Brain microvascular endothelial cell (primary cell): ENCODE data around the gene MACROD2.
A peak's percentile ranks its signal among the peaks of the same experiment; 100 is the strongest.

ENCODE experiments used
- DNase-seq: peaks from one replicate; pipeline ENCODE4 v3.0.0-alpha.2; 2020
- H3K27ac ChIP-seq: fragments of 250-450 bp; sonication (Bioruptor Pico); 2 replicates; pipeline ENCODE4 v1.5.1; 2020; ENCODE audit warnings: mild to moderate bottlenecking, moderate library complexity
- H3K27me3 ChIP-seq: fragments of 250-450 bp; sonication (Bioruptor Pico); replicated peaks from 2 replicates; pipeline ENCODE4 v1.5.1; 2020; ENCODE audit warnings: mild to moderate bottlenecking
- H3K36me3 ChIP-seq: fragments of 250-450 bp; sonication (Bioruptor Pico); replicated peaks from 2 replicates; pipeline ENCODE4 v1.5.1; 2020; ENCODE audit warnings: mild to moderate bottlenecking
- H3K4me3 ChIP-seq: 2 replicates; pipeline ENCODE4 v1.5.1; 2011; ENCODE audit warnings: low read depth, mild to moderate bottlenecking, control low read depth, low read length, moderate library complexity
- CTCF ChIP-seq: IDR thresholded peaks from 2 replicates; pipeline ENCODE4 v1.5.1; 2011; ENCODE audit warnings: low read depth, mild to moderate bottlenecking, moderate library complexity, low read length, control low read depth, inconsistent platforms; ENCODE audit errors: missing control alignments
- in situ Hi-C: cut with HindIII; loops from 2 replicates; pipeline ENCODE4 v1.10.0; 2017; ENCODE audit warnings: low sequenced_read_pairs, low pct_ligation_motif_present

The MACROD2 gene

GRCh38 chr20:14127514-14128223 lies 132.4 kb downstream of the MACROD2 start:
- Histone ChIP-seq H3K27me3 (no peaks in the 10 kb centered on the region), H3K27ac (no peak overlapping the region), H3K4me3 (no peak overlapping the region), H3K36me3 (no peaks in the 10 kb centered on the region)
- TF ChIP-seq CTCF, result no peak
- in situ Hi-C loops, result no loop called here
- DNase-seq, result no peak

- in situ Hi-C loops, result no loop called here
- DNase-seq, result no peak
- Histone ChIP-seq H3K4me3 (no peak overlapping the region), H3K27me3 (no peaks in the 10 kb centered on the region), H3K27ac (no peak overlapping the region), H3K36me3 (no peaks in the 10 kb centered on the region)
- no peak for TF ChIP-seq CTCF
Measured at GRCh38 chr20:14134004-14134403, 138.7 kb downstream of the MACROD2 start.

- peak; percentile 71 for TF ChIP-seq CTCF
- Histone ChIP-seq H3K27ac (no peak overlapping the region), H3K36me3 (no peaks in the 10 kb centered on the region), H3K27me3 (no peaks in the 10 kb centered on the region), H3K4me3 (no peak overlapping the region)
- peak; percentile 70 for DNase-seq
- in situ Hi-C loops, result no loop called here
Measured at GRCh38 chr20:14142171-14142570, 146.9 kb downstream of the MACROD2 start.

- no peak for TF ChIP-seq CTCF
- in situ Hi-C loops, result no loop called here
- H3K27ac ChIP-seq, result peak overlapping the region; percentile 48
Measured at GRCh38 chr20:14142964-14143627, 147.8 kb downstream of the MACROD2 start.

GRCh38 chr20:14148042-14148441 lies 152.7 kb downstream of the MACROD2 start:
- Histone ChIP-seq H3K27me3 (no peaks in the 10 kb centered on the region), H3K27ac (no peak overlapping the region), H3K4me3 (no peak overlapping the region), H3K36me3 (no peaks in the 10 kb centered on the region)
- no peak for TF ChIP-seq CTCF
- in situ Hi-C loops, result no loop called here
- peak; percentile 53 for DNase-seq

More at GRCh38 chr20:14142964-14143627, 147.8 kb downstream of the MACROD2 start:
- H3K4me3 ChIP-seq, result no peak overlapping the region
- peak; percentile 70 for DNase-seq
- no peaks in the 10 kb centered on the region for H3K36me3 ChIP-seq
- H3K27me3 ChIP-seq, result no peaks in the 10 kb centered on the region
